OCI-LY7 (cell line): ENCODE data around the gene MRPL22. TPM values are rescaled to one million over a fixed set of nuclear protein-coding genes. Genes with fewer than 3 reads are reported as not detected.

Source experiments
- BruUV-seq: library from RNA; stranded (reverse); fragments of 400-500 nt; replicated peaks from 2 replicates; lab custom pipeline; 2021; lab: Mats Ljungman, UMichigan
- CTCF ChIA-PET: fragments of 300-600 bp; sonication (Branson Sonifier 250); formaldehyde crosslinking; loops from one replicate; lab custom pipeline; 2022; ENCODE audit warnings: antibody characterized with exemption; ENCODE audit not compliant: unreplicated experiment; lab: Charles Lee
- POLR2A ChIA-PET: fragments of 300-600 bp; sonication (Branson Sonifier 250); formaldehyde crosslinking; loops from one replicate; lab custom pipeline; 2022; ENCODE audit warnings: antibody characterized with exemption; lab: Charles Lee
- DNase-seq: peaks from one replicate; pipeline ENCODE4 v3.0.0-alpha.2; 2015; ENCODE audit warnings: low spot score
- H2AFZ ChIP-seq: fragments of 200-600 bp; sonication (generic), shearing (Covaris generic); 2 replicates; pipeline ENCODE4 v1.6.1; 2014; ENCODE audit warnings: mild to moderate bottlenecking, antibody characterized with exemption, low read length, moderate library complexity
- H3K27ac ChIP-seq: fragments of 200-600 bp; sonication (generic); 2 replicates; pipeline ENCODE4 v1.5.1; 2014; ENCODE audit warnings: mixed run types, low read depth, mild to moderate bottlenecking, moderate library complexity, low read length, inconsistent platforms; ENCODE audit not compliant: poor library complexity, severe bottlenecking
- H3K36me3 ChIP-seq: fragments of 200-600 bp; sonication (generic); 2 replicates; pipeline ENCODE4 v1.6.1; 2014; ENCODE audit warnings: mild to moderate bottlenecking, antibody characterized with exemption, low read length, moderate library complexity, mixed read lengths; ENCODE audit not compliant: insufficient read depth
- H3K4me1 ChIP-seq: fragments of 200-600 bp; sonication (generic); 2 replicates; pipeline ENCODE4 v1.5.1; 2014; ENCODE audit warnings: mild to moderate bottlenecking, low read length; ENCODE audit not compliant: insufficient read depth, poor library complexity, severe bottlenecking
- H3K4me2 ChIP-seq: fragments of 200-600 bp; sonication (generic); 2 replicates; pipeline ENCODE4 v1.6.1; 2014; ENCODE audit warnings: mild to moderate bottlenecking, low read length
- H3K4me3 ChIP-seq: fragments of 200-600 bp; sonication (generic); 2 replicates; pipeline ENCODE4 v1.5.1; 2014; ENCODE audit warnings: mild to moderate bottlenecking, low read depth, low read length; ENCODE audit not compliant: poor library complexity, severe bottlenecking
- H3K79me2 ChIP-seq: fragments of 200-600 bp; sonication (generic); 2 replicates; pipeline ENCODE4 v1.6.1; 2016; ENCODE audit warnings: low read depth, mild to moderate bottlenecking, low read length, moderate library complexity, mixed read lengths; ENCODE audit not compliant: insufficient read depth
- H3K9me2 ChIP-seq: fragments of 200-600 bp; sonication (generic); 2 replicates; pipeline ENCODE4 v1.6.1; 2016; ENCODE audit warnings: mild to moderate bottlenecking, low read length, mixed read lengths; ENCODE audit not compliant: insufficient read depth
- H3K9me3 ChIP-seq: fragments of 200-600 bp; sonication (generic); 2 replicates; pipeline ENCODE4 v1.6.1; 2014; ENCODE audit warnings: mild to moderate bottlenecking, mixed run types, low read length, mixed read lengths
- H4K20me1 ChIP-seq: fragments of 200-600 bp; sonication (generic); 2 replicates; pipeline ENCODE4 v1.6.1; 2014; ENCODE audit warnings: mild to moderate bottlenecking, antibody characterized with exemption, low read length, moderate library complexity, mixed read lengths; ENCODE audit not compliant: insufficient read depth
- CTCF ChIP-seq: fragments of 200-600 bp; sonication (generic); conservative IDR thresholded peaks from 2 replicates; pipeline ENCODE4 v1.5.1; 2014; ENCODE audit warnings: mild to moderate bottlenecking, antibody characterized with exemption, low read length, moderate library complexity, mixed read lengths
- EZH2phosphoT487 ChIP-seq: fragments of 200-600 bp; sonication (generic); IDR thresholded peaks from 2 replicates; pipeline ENCODE4 v1.6.1; 2018; ENCODE audit warnings: low read depth, borderline replicate concordance, mild to moderate bottlenecking, mixed run types, antibody characterized with exemption, low read length, moderate library complexity, mixed read lengths
- intact Hi-C: fragments of 100-400 bp; cut with micrococcal nuclease; formaldehyde crosslinking; loops from one replicate; pipeline ENCODE4 v1.10.0; 2022; ENCODE audit not compliant: unreplicated experiment
- total RNA-seq, 2 experiments: library from RNA; depleted of rRNA in 1 of 2; stranded (reverse); fragments of >200 nt in 1 of 2; shearing (Covaris generic) in 1 of 2; gene quantifications; 2 replicates each; pipeline ENCODE4 v1.2.3, GENCODE V29; 2014 to 2022

Gene MRPL22
- total RNA-seq, 2 experiments from 2014 or later: 34.0 to 91.8 TPM

GRCh38 chr5:154893381-154893780 is 47.5 kb upstream of the MRPL22 start:
- no TSS peak for BruUV-seq
- Histone ChIP-seq H3K4me3 (no peak overlapping the region), H3K9me2 (no peaks in the 10 kb centered on the region), H3K9me3 (no peaks in the 10 kb centered on the region), H2AFZ (no peak overlapping the region), H3K36me3 (peaks cover 96% of the 10 kb centered on the region), H3K79me2 (no peaks in the 10 kb centered on the region), H3K27ac (no peak overlapping the region), H3K4me2 (no peak overlapping the region), H3K4me1 (no peaks in the 10 kb centered on the region), H4K20me1 (no peaks in the 10 kb centered on the region)
- ChIA-PET CTCF (no interaction called here), POLR2A (interaction anchor here (0.7 kb wide), 1 partner anchor 183 kb away, joined by 3 read pairs; no protein-coding TSS in a partner anchor)
- DNase-seq: no peak
- intact Hi-C loops: no loop called here
- TF ChIP-seq EZH2phosphoT487 (no peak), CTCF (no peak)

- Histone ChIP-seq H3K4me3 (no peak overlapping the region), H3K9me3 (no peaks in the 10 kb centered on the region), H3K9me2 (no peaks in the 10 kb centered on the region), H3K79me2 (no peaks in the 10 kb centered on the region), H4K20me1 (no peaks in the 10 kb centered on the region), H3K4me2 (no peak overlapping the region), H3K36me3 (peaks cover 96% of the 10 kb centered on the region), H2AFZ (no peak overlapping the region), H3K27ac (no peak overlapping the region), H3K4me1 (no peaks in the 10 kb centered on the region)
- DNase-seq: no peak
- TF ChIP-seq EZH2phosphoT487 (no peak), CTCF (no peak)
- POLR2A ChIA-PET: interaction anchor here (1.0 kb wide), 1 partner anchor 22 kb away, joined by 3 read pairs; no protein-coding TSS in a partner anchor
- intact Hi-C loops: no loop called here
- CTCF ChIA-PET: no interaction called here
- no TSS peak for BruUV-seq
Observed at GRCh38 chr5:154895606-154896561, 45.0 kb upstream of the MRPL22 start.
